Stimulated activated CD8-positive, alpha-beta memory T cell treated with anti-CD3 and anti-CD28 coated beads, Interleukin-15, amount 100 ng/mL, for 4 hours (primary cell): ENCODE data around the gene CUL1.

Source experiments
- DNase-seq, 2 donors: peaks; one replicate each; pipeline ENCODE4 v3.0.0-alpha.2; 2020; ENCODE audit warnings: low read depth in 2 of 2

Gene CUL1

GRCh38 chr7:148718431-148718830 is 19.7 kb downstream of the CUL1 start:
- no peak for DNase-seq

GRCh38 chr7:148719753-148720152 is 21.1 kb downstream of the CUL1 start:
- DNase-seq: no peak

GRCh38 chr7:148720472-148720871 is 21.8 kb downstream of the CUL1 start:
- no peak for DNase-seq

- DNase-seq: no peak
Observed at GRCh38 chr7:148721390-148721789, 22.7 kb downstream of the CUL1 start.

GRCh38 chr7:148722340-148723165 is 23.9 kb downstream of the CUL1 start:
- no peak for DNase-seq

- no peak for DNase-seq
Observed at GRCh38 chr7:148723166-148723559, 24.5 kb downstream of the CUL1 start.

GRCh38 chr7:148723846-148724245 is 25.1 kb downstream of the CUL1 start:
- no peak for DNase-seq

- no peak for DNase-seq
Observed at GRCh38 chr7:148726385-148726784, 27.7 kb downstream of the CUL1 start.

- DNase-seq: no peak
Observed at GRCh38 chr7:148727501-148728278, 29.0 kb downstream of the CUL1 start.

GRCh38 chr7:148729984-148730733 is 31.5 kb downstream of the CUL1 start:
- no peak for DNase-seq

GRCh38 chr7:148732862-148733261 is 34.2 kb downstream of the CUL1 start:
- DNase-seq: no peak

- no peak for DNase-seq
Observed at GRCh38 chr7:148733496-148733895, 34.8 kb downstream of the CUL1 start.

GRCh38 chr7:148735141-148735540 is 36.4 kb downstream of the CUL1 start:
- no peak for DNase-seq

- no peak for DNase-seq
Observed at GRCh38 chr7:148735967-148736366, 37.3 kb downstream of the CUL1 start.

- DNase-seq: no peak
Observed at GRCh38 chr7:148738737-148739535, 40.2 kb downstream of the CUL1 start.

- no peak for DNase-seq
Observed at GRCh38 chr7:148746135-148746534, 47.4 kb downstream of the CUL1 start.

- no peak for DNase-seq
Observed at GRCh38 chr7:148747274-148747673, 48.6 kb downstream of the CUL1 start.

GRCh38 chr7:148750442-148751355 is 52.0 kb downstream of the CUL1 start:
- no peak for DNase-seq

- DNase-seq: no peak
Observed at GRCh38 chr7:148753224-148753623, 54.5 kb downstream of the CUL1 start.

- DNase-seq: no peak
Observed at GRCh38 chr7:148754912-148755311, 56.2 kb downstream of the CUL1 start.
